Effector CD4-positive, alpha-beta T cell (primary cell): ENCODE measurements around the gene TANC1.

Experiments used
- DNase-seq: peaks from one replicate; pipeline ENCODE4 v3.0.0-alpha.2; 2020

TANC1 gene

GRCh38 chr2:159066541-159067156 lies 98.2 kb downstream of the TANC1 start:
- DNase-seq = no peak

- no peak for DNase-seq
Measured at GRCh38 chr2:159067971-159068370, 99.5 kb downstream of the TANC1 start.

DNA sequence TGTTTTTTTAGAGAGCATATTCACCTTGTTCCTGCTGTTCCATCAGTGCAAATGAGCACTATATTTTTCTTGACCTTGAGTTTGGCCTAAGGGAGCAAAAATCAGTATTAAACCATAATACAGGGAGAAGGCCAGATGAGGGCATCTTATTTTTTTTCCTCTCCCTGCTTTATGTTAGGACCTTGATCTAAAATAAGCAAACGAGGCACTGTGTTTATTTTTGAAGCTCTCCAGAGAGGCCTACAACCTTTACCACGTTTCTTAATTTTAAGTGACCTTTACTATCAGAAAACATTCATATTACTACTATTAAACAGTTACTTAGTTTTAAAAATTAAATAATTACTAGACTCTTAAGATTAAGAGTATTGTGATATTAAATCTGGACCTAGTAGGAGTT lies 100.8 kb downstream of the TANC1 start:
- no peak for DNase-seq

DNA sequence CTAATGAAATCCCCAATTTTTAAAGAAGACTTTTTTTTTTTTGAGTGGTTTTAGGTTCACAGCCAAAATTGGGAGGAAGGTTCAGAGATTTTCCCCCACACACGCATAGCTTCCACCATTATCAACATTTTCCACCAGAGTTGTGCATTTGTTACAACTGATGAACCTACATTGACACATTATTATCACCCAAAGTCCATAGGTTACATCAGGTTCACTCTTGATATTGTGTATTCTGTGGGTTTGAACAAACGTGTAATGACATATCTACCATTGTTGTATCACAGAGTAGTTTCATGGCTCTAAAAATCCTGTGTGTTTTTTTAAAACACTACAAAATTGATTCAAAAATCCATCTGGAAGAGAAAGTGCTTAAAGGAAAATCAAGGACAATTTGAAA lies 101.8 kb downstream of the TANC1 start:
- DNase-seq = no peak

GRCh38 chr2:159071190-159071915 lies 102.9 kb downstream of the TANC1 start:
- no peak for DNase-seq

GRCh38 chr2:159072795-159073194 lies 104.4 kb downstream of the TANC1 start:
- DNase-seq = no peak

DNA sequence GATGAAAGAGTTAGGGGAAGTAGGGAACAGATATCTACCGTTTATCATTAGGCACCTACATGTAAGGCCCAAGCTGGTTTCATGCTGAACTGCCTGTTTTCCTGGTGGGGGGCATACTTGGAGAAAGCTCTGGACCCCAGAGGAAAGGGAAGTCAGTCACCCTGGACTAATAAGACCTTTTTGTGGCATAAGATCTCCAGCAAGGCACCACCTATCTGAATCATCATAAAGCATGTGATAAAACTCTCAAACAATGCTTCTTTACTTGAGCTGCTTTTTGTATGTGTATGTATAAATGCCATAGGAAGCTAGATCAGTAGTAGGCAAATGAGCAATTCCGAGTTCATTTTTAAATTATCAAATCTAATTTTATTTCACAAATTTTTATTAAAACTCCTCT lies 104.8 kb downstream of the TANC1 start:
- no peak for DNase-seq

- DNase-seq = no peak
Measured at GRCh38 chr2:159074605-159075004, 106.2 kb downstream of the TANC1 start.

GRCh38 chr2:159075727-159076126 lies 107.3 kb downstream of the TANC1 start:
- DNase-seq = no peak

DNA sequence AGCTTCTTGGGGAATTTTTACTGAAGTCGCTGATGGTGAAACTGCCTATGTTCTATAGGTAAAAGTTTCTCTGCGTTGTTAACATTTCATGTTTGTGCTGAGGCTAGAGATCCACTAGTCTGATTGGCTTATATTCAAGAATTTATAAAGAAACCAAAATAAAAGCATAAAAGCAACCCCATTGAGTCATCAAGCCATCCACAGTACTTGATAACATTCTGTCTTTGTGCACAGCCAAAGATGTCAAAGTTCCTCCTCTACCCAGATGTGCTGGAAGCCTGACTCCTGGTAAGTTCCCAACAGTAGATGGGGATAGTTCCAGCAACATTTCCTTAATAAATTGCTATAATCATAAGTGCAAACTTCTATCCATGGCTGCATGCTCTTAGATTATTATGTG lies 107.8 kb downstream of the TANC1 start:
- DNase-seq = no peak

- no peak for DNase-seq
Measured at GRCh38 chr2:159077869-159078268, 109.4 kb downstream of the TANC1 start.

GRCh38 chr2:159078443-159078842 lies 110.0 kb downstream of the TANC1 start:
- DNase-seq = no peak

GRCh38 chr2:159080641-159081040 lies 112.2 kb downstream of the TANC1 start:
- DNase-seq = no peak

- DNase-seq = no peak
Measured at GRCh38 chr2:159082119-159082518, 113.7 kb downstream of the TANC1 start.

- DNase-seq = no peak
Measured at GRCh38 chr2:159084384-159085370, 116.2 kb downstream of the TANC1 start.

- DNase-seq = no peak
Measured at GRCh38 chr2:159086342-159086741, 117.9 kb downstream of the TANC1 start.

DNA sequence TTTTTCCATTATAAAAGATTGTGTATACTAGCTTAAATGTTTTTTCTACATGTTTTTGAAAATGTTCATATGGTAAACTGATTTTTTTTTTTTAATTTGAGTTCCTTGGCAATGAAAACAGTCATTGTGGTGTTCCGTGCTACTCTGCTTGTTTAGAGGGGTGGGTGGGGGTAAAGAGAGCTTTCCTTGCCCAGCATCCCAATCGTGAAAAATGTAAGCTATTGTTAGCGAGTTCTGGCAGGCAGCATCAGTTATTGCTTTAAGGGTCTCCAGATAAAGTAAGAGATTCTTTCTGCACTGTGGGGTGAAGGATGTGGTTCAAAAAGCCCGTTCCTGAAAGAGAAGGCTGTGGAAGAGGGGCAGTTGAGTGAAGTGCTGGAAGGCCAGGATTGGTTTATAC lies 118.4 kb downstream of the TANC1 start:
- DNase-seq = no peak

- no peak for DNase-seq
Measured at GRCh38 chr2:159088906-159089305, 120.5 kb downstream of the TANC1 start.

DNA sequence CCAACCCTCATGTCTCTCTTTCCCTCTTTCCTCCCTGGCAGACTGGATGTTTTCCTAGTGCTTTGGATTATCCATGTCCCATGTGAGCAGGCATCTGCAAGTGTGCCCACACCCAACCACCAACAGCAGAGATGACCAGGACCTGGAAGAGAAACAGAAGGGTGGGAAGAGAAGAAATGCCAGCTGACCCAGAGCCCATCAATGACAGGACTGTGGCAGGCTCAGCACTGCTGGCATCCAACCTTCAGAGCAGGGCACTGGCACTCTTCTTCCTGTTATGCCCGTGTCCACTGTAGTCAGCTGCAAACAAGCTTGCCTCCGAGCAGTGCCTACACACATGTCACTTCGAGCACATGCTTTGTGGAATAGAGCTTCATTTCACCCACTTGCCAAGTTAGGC lies 121.1 kb downstream of the TANC1 start:
- no peak for DNase-seq

DNA sequence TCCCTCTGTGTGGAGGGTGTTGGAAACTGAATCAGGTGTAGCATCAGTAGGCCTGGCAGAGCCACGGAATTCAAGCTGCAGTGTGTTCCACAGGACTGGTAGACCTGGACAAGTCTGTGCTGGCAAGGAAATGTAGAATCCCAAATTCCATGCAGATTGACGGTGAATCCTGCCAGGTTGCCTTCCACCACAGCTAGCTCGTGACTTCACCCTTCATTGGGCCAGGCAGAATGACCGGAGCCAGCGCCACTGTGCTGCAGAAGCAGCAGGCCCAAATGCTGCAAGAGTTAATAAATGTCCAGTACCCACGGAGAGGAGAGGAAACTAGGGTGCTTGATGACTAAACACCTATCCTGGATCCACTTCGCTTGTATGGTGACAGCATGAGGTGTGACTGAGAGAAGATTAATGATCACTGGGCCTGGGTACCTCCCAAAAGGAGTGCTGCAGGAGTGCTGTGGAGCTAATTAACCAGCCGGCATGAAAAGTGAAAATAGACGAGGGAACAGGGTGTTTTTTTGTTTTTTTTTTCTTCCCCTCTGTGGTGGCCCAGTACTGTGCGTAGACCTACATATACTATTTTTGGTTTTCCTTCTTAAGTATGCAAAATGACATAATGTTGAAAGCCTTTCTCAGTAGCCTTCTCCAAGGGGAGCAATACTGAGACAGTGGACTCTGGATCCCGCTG lies 122.2 kb downstream of the TANC1 start:
- no peak for DNase-seq

DNA sequence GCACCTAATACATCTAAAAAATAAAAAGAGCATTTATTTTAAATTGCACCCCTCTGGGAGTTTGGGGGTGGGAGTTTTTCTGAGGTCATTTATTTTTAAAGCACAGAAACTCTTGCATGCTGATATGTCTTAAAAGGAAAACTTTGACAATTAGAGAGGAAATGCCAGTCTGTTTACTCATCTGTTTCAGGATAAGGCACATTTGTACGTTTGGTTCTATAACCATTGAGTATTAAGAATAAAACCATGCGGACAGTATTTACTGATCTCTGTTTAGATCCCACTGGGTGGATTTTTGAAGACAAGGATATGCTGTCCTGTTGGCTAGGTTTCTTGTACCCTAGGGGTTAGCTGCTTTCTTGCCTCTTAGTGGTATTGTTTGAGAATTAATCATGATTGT lies 122.9 kb downstream of the TANC1 start:
- no peak for DNase-seq

DNA sequence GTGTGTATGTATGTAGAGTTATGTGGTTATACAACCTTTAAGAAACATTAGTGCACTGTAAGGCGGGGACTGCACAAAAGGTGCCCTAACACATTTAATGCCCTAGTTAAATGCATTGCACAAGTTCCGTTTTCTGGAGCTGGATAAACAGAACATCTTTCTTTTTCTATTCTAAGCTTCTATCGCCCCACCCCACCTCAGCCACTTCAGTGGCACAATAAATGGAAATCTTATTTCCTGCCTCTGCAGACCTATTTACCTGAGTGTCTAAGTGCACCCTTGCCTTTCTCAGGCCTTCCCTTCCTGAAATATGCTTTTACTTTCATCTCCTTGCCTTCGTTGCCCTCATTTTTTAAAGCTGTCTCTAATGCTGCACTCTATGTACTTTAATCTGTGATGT lies 123.5 kb downstream of the TANC1 start:
- DNase-seq = no peak

DNA sequence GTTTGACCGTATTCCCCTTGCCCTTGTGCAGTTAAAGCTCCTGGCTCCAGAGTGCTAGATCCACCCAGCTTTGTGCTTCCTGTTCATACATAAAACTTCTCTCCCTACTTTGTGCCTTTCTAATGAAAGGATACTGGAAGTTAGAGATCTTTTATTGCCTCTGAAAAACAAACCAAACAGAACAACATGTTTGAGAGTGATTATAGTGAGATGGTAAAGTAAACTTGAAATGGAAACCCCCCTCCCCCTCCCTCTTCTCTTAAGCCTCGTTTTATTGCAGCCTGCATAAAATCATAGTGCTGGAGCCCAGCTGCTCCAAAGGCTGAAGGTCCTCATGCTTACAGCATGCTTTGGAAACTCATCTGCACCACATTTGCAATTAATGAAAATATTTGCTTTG lies 125.1 kb downstream of the TANC1 start:
- no peak for DNase-seq
